HepG2 (cell line): ENCODE results near the gene PARP2. TPM values are rescaled to one million over a fixed set of nuclear protein-coding genes. Genes with fewer than 3 reads are reported as not detected.

Experiments
- AGO2 ChIP-seq: fragments of 200-400 bp; formaldehyde crosslinking; optimal IDR thresholded peaks from 2 replicates; pipeline ENCODE3; 2017; ENCODE audit warnings: mild to moderate bottlenecking, low read depth, low read length, moderate library complexity
- ATF1 ChIP-seq: IDR thresholded peaks from 2 replicates; pipeline ENCODE4 v1.6.1; 2016; ENCODE audit warnings: mild to moderate bottlenecking, control low read depth
- ISX ChIP-seq: sonication (generic); formaldehyde crosslinking; conservative IDR thresholded peaks from 2 replicates; pipeline ENCODE4 v1.5.0; 2020; ENCODE audit warnings: missing genetic modification reagents
- MTF2 ChIP-seq: sonication (generic); formaldehyde crosslinking; IDR thresholded peaks from 2 replicates; pipeline ENCODE4 v1.5.0; 2020; ENCODE audit warnings: missing genetic modification reagents, borderline replicate concordance
- PRDM4 ChIP-seq: sonication (generic); formaldehyde crosslinking; IDR thresholded peaks from 2 replicates; pipeline ENCODE4 v1.9.0; 2021; ENCODE audit warnings: missing genetic modification reagents, borderline replicate concordance
- RERE ChIP-seq: IDR thresholded peaks from 2 replicates; pipeline ENCODE4 v1.6.1; 2016; ENCODE audit warnings: low read depth, missing genetic modification reagents, missing compliant biosample characterization
- TIGD3 ChIP-seq: sonication (generic); formaldehyde crosslinking; IDR thresholded peaks from 2 replicates; pipeline ENCODE4 v1.5.1; 2020; ENCODE audit warnings: mild to moderate bottlenecking, missing genetic modification reagents, borderline replicate concordance
- ZFP82 ChIP-seq: sonication (generic); formaldehyde crosslinking; IDR thresholded peaks from 2 replicates; pipeline ENCODE4 v1.5.1; 2020; ENCODE audit warnings: mild to moderate bottlenecking, missing genetic modification reagents, borderline replicate concordance
- ZNF318 ChIP-seq: sonication (generic); formaldehyde crosslinking; IDR thresholded peaks from 2 replicates; pipeline ENCODE4 v1.4.0; 2020; ENCODE audit warnings: mild to moderate bottlenecking, missing genetic modification reagents
- ZNF660 ChIP-seq: sonication (generic); formaldehyde crosslinking; IDR thresholded peaks from 2 replicates; pipeline ENCODE4 v1.5.1; 2020; ENCODE audit warnings: mild to moderate bottlenecking, low read depth, missing genetic modification reagents, borderline replicate concordance
- polyA plus RNA-seq, 8 experiments: library from polyadenylated mRNA; depleted of rRNA in 3 of 8; stranded (reverse) in 7 of 8; unstranded in 1 of 8; fragments of >200 nt; fragmentation: Illumina TruSeq in 4 of 8; extraction: Trizol in 4 of 8; gene quantifications; 2 replicates each; pipeline versions ENCODE4 v1.2.1 to v1.2.3, GENCODE V29; 2011 to 2016; ENCODE audit warnings: low read depth in 4 of 8, missing spikeins in 1 of 8, mixed read lengths in 1 of 8; ENCODE audit not compliant: insufficient read depth in 1 of 8
- total RNA-seq, 5 experiments: library from RNA; depleted of rRNA; stranded (reverse); fragments of >200 nt; fragmentation: Illumina TruSeq; extraction: Trizol; gene quantifications; 2 replicates each; pipeline ENCODE4 v1.2.3, GENCODE V29; 2016; ENCODE audit warnings: low read depth in 1 of 5

PARP2 gene
- total and polyA plus RNA-seq, 2 of the 13 experiments (the other 11 are each of a cell fraction or from before 2014, with no cell fraction given), result 37.3 to 38.4 TPM

DNA sequence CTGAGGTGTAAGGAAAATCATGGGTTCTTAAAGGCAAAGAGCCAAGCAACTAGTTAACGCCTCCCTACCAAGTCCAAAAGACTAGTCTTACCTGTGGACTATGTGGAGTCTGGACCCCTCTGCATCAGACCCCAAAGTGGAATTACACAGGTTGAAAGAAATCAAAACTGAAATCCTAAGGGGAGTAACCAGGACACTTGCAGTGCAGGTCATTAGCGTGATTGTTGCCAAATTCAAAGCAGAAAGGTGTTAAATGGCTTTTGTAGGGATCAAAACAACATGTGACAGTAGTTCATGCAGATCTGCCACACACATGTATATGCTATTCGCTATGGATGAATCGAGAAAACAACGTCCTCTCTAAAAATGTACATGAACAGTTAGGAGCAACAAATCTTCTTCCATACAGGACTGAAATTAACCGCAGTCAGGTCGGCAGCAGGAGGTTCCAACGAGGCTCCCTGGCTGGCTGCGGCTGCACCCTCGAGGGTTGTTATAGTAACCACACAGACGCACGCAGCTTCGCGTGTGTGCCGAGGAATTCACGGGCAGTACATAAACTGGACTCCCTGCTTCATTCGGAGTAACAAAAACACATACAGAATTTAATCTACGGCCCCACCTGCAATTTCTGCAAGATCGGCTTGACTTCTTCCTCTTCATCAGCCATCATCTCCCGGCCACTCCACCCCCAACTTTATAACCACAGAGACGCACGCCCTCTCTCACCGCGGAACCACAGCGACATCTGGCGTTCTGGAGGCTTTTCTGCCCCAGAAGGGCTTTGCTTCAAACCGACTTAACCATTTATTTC, 38.0 kb upstream of the PARP2 start, which contains the start of gene TTC5 (continued):
- TF ChIP-seq ZNF660 (CRISPR knock-in tag) (no peak), ISX (CRISPR knock-in tag) (no peak), ZNF318 (CRISPR knock-in tag) (no peak), MTF2 (no peak), ZFP82 (CRISPR knock-in tag) (no peak), RERE (CRISPR knock-in tag) (no peak), AGO2 (no peak), ATF1 (no peak), TIGD3 (CRISPR knock-in tag) (no peak), PRDM4 (CRISPR knock-in tag) (no peak)
